GM19193 (cell line): ENCODE measurements around the gene PPEF2.

Experiments
- POLR2A ChIP-seq: IDR thresholded peaks from 4 replicates; pipeline ENCODE4 v1.6.1; 2011; ENCODE audit not compliant: insufficient read depth, insufficient read length; ENCODE audit errors: extremely low read depth

The PPEF2 gene

GRCh38 chr4:75820197-75820596 is 82.1 kb downstream of the PPEF2 start:
- no peak for TF ChIP-seq POLR2A

- no peak for TF ChIP-seq POLR2A
Observed at GRCh38 chr4:75819121-75819520, 83.1 kb downstream of the PPEF2 start.

DNA sequence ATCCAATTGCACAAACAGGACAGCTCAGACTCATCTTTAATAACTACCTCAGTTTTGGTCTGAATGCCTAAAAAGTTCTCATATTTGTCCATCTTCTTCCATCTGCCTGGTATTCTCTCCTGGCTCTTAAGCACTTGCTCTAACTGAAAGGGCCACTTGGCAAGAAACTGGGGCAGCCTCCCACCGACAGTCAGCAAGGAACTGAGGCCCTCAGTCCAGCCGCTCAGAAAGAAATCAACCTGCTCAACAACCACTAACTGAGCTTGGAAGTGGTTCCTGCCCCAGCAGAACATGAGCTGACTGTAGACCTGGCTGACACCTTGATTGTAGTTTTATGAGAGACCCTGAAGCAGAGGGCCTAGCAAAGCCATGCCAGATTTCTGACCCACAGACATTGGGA is 84.4 kb downstream of the PPEF2 start:
- no peak for TF ChIP-seq POLR2A
